GM18498 (cell line): ENCODE data around the gene TRAPPC10.

Source experiments
- ATAC-seq: cut with Tn5 transposase; IDR thresholded peaks from one replicate; pipeline ENCODE4 v1.9.1; 2021; ENCODE audit warnings: mild to moderate bottlenecking, moderate library complexity; ENCODE audit not compliant: unreplicated experiment

Gene TRAPPC10

GRCh38 chr21:44058981-44059380 lies 46.9 kb downstream of the TRAPPC10 start:
- ATAC-seq = no peak

- no peak for ATAC-seq
Measured at GRCh38 chr21:44059710-44060109, 47.6 kb downstream of the TRAPPC10 start.

- no peak for ATAC-seq
Measured at GRCh38 chr21:44062380-44062779, 50.3 kb downstream of the TRAPPC10 start.

GRCh38 chr21:44063151-44063912 lies 51.2 kb downstream of the TRAPPC10 start:
- no peak for ATAC-seq

GRCh38 chr21:44064852-44065403 lies 52.8 kb downstream of the TRAPPC10 start:
- ATAC-seq = no peak

GRCh38 chr21:44065428-44065827 lies 53.3 kb downstream of the TRAPPC10 start:
- ATAC-seq = no peak

GRCh38 chr21:44066116-44066515 lies 54.0 kb downstream of the TRAPPC10 start:
- ATAC-seq = no peak

GRCh38 chr21:44067011-44067839 lies 55.1 kb downstream of the TRAPPC10 start:
- no peak for ATAC-seq

- no peak for ATAC-seq
Measured at GRCh38 chr21:44070391-44070790, 58.3 kb downstream of the TRAPPC10 start.

- ATAC-seq = no peak
Measured at GRCh38 chr21:44071359-44072104, 59.4 kb downstream of the TRAPPC10 start.

- ATAC-seq = no peak
Measured at GRCh38 chr21:44072111-44072510, 60.0 kb downstream of the TRAPPC10 start.

GRCh38 chr21:44074315-44074958 lies 62.3 kb downstream of the TRAPPC10 start:
- ATAC-seq = no peak

GRCh38 chr21:44076316-44076715 lies 64.2 kb downstream of the TRAPPC10 start:
- no peak for ATAC-seq

- ATAC-seq = no peak
Measured at GRCh38 chr21:44078411-44078981, 66.4 kb downstream of the TRAPPC10 start.

GRCh38 chr21:44079446-44079845 lies 67.3 kb downstream of the TRAPPC10 start:
- no peak for ATAC-seq

GRCh38 chr21:44079846-44080245 lies 67.7 kb downstream of the TRAPPC10 start:
- no peak for ATAC-seq

- ATAC-seq = no peak
Measured at GRCh38 chr21:44082648-44083440, 70.7 kb downstream of the TRAPPC10 start.

GRCh38 chr21:44083631-44084291 lies 71.7 kb downstream of the TRAPPC10 start:
- no peak for ATAC-seq
